Large intestine (tissue), 3 donors: ENCODE data around the gene ABR. TPM values are rescaled to one million over a fixed set of nuclear protein-coding genes. Genes with fewer than 3 reads are reported as not detected.
A peak's percentile ranks its signal among the peaks of the same experiment; 100 is the strongest.
"Not testable (repeated sequence)": the region's sequence is repeated elsewhere in the genome, so short reads cannot be mapped to it uniquely, and the experiment has no call there.

Experiments
- DNase-seq, 2 donors: peaks; one replicate each; pipeline versions ENCODE4 v3.0.0 to v3.0.0-alpha.2; 2013
- H3K27ac ChIP-seq: one replicate; pipeline ENCODE4 v1.5.1; 2013; ENCODE audit warnings: low read length
- H3K27me3 ChIP-seq: 2 replicates; pipeline ENCODE4 v1.6.1; 2013; ENCODE audit warnings: low read length; ENCODE audit not compliant: control insufficient read depth, insufficient read depth
- H3K36me3 ChIP-seq: 2 replicates; pipeline ENCODE4 v1.6.1; 2013; ENCODE audit warnings: low read length; ENCODE audit not compliant: control insufficient read depth, insufficient read depth
- H3K4me1 ChIP-seq: one replicate; pipeline ENCODE4 v1.6.1; 2013; ENCODE audit warnings: low read length; ENCODE audit not compliant: control insufficient read depth, insufficient read depth
- H3K4me3 ChIP-seq: one replicate; pipeline ENCODE4 v1.5.1; 2013; ENCODE audit warnings: low read length
- H3K9me3 ChIP-seq: one replicate; pipeline ENCODE4 v1.6.1; 2013; ENCODE audit warnings: mild to moderate bottlenecking, low read depth, low read length, moderate library complexity; ENCODE audit not compliant: control insufficient read depth
- WGBS: methylation state at CpG from one replicate; pipeline ENCODE4 v1.1.5; 2013; ENCODE audit warnings: low lambda C conversion rate; ENCODE audit not compliant: insufficient coverage; 5-methylcytosine and 5-hydroxymethylcytosine counted together
- polyA plus RNA-seq: library from polyadenylated mRNA; unstranded; fragments of 120-200 nt; gene quantifications from one replicate; pipeline ENCODE4 v1.2.1, GENCODE V29; 2013

The ABR gene
- polyA plus RNA-seq, 1 donor: 125 TPM

DNA sequence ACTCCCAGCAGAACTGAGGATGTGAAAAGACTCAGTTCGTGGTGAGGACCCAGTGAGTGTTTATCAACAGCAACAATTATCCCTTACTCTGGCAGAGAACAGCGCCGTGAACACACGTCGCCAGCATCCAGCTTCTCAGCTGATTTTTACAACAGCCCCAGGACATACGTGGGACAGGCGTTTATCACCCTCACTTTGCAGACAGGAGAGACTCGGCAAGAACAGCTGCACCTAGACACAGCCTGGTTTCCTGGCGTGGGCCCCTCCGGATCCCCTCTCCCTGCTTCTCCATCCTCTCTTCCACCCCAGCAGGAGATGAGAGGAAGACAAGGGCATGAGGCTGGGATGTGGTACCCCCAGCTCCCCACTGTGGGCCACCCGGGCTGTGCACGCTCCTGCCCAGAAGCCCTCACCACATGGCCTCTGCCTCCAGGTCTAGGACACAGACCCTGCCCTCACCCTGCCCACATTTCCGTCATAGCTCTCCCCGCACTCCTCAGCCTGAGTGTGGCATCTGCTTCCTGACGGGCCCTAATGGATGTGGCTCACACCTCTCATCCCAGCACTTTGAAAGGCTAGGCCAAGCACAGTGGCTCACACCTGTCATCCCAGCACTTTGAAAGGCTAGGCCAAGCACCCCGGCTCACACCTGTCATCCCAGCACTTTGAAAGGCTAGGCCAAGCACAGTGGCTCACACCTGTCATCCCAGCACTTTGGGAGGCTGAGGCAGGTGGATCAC lies 17.5 kb downstream of the ABR start:
- no peaks in the 10 kb centered on the region for H3K36me3 ChIP-seq
- peaks cover 3% of the 10 kb centered on the region for H3K27me3 ChIP-seq
- DNase-seq: no peak
- H3K4me1 ChIP-seq: no peaks in the 10 kb centered on the region
- H3K27ac ChIP-seq: no peak overlapping the region
- peaks cover 2% of the 10 kb centered on the region for H3K9me3 ChIP-seq
- no peak overlapping the region for H3K4me3 ChIP-seq
- no CpG with 5 or more reads among the region's 16 CpGs for WGBS

GRCh38 chr17:1160591-1161390 lies 19.0 kb downstream of the ABR start:
- DNase-seq: no peak
- peaks cover 2% of the 10 kb centered on the region for H3K9me3 ChIP-seq
- no peaks in the 10 kb centered on the region for H3K4me1 ChIP-seq
- peaks cover 3% of the 10 kb centered on the region for H3K27me3 ChIP-seq
- H3K4me3 ChIP-seq: no peak overlapping the region
- WGBS: no CpG with 5 or more reads among the region's 32 CpGs
- H3K27ac ChIP-seq: no peak overlapping the region
- no peaks in the 10 kb centered on the region for H3K36me3 ChIP-seq

DNA sequence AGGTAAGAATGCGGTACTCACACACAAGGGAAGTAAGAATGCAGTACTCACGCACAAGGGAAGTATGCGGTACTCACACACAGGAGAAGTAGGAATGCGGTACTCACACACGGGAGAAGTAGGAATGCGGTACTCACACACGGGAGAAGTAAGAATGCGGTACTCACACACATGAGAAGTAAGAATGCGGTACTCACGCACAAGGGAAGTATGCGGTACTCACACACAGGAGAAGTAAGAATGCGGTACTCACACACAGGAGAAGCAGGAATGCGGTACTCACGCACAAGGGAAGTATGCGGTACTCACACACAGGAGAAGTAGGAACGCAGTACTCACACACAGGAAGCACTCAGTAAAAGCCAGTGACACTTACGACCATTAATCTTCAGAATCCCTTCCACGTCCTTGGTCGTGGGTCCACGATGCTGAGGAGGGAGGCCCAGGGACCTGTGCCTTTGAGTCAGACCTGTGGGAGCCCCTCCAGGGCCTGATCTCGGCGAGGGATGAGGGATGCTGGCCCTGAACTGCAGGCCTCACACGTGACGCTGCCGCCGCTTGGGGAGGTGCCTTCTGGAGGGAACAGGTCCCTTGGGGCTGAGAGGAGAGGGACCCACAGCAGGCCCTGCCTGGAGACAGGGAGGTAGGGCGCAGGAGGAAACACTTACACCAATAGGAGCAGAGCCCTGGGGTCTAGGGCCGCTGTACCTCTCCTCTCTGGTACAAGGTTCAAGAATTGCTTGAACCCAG lies 20.2 kb downstream of the ABR start:
- no peaks in the 10 kb centered on the region for H3K4me1 ChIP-seq
- H3K9me3 ChIP-seq: peaks cover 2% of the 10 kb centered on the region
- H3K27ac ChIP-seq: no peak overlapping the region
- DNase-seq: no peak
- H3K36me3 ChIP-seq: no peaks in the 10 kb centered on the region
- no peaks in the 10 kb centered on the region for H3K27me3 ChIP-seq
- no peak overlapping the region for H3K4me3 ChIP-seq
- 86% methylated on average over 9 of the region's 28 CpGs for WGBS

- no peaks in the 10 kb centered on the region for H3K36me3 ChIP-seq
- H3K9me3 ChIP-seq: peaks cover 2% of the 10 kb centered on the region
- H3K4me1 ChIP-seq: no peaks in the 10 kb centered on the region
- H3K27me3 ChIP-seq: no peaks in the 10 kb centered on the region
- no peak overlapping the region for H3K27ac ChIP-seq
- no peak overlapping the region for H3K4me3 ChIP-seq
- WGBS: no CpG with 5 or more reads among the region's 8 CpGs
- no peak for DNase-seq
Measured at GRCh38 chr17:1158879-1159278, 20.9 kb downstream of the ABR start.

DNA sequence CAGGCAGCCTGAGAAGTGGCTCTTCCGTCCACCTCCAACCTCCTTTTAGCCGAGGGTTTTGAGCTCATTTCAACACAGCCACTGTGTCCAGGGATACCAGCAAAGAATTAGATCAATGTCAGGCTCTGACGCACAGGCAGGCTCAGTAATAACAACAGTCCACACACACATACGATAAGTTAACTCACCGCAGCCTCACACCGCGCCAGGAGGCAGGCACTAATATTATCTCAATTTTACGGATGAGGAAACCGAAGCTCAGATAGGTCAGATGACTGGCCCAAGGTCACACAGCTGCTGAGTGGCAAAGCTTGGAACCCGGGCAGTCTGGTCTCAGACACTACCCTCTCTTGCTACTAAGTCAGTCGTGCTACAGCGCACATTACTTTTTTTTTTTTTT lies 22.9 kb downstream of the ABR start:
- DNase-seq: no peak
- Histone ChIP-seq H3K27me3 (no peaks in the 10 kb centered on the region), H3K36me3 (no peaks in the 10 kb centered on the region), H3K4me3 (no peak overlapping the region), H3K4me1 (no peaks in the 10 kb centered on the region), H3K27ac (no peak overlapping the region), H3K9me3 (peaks cover 2% of the 10 kb centered on the region)
- no CpG with 5 or more reads among the region's 12 CpGs for WGBS

DNA sequence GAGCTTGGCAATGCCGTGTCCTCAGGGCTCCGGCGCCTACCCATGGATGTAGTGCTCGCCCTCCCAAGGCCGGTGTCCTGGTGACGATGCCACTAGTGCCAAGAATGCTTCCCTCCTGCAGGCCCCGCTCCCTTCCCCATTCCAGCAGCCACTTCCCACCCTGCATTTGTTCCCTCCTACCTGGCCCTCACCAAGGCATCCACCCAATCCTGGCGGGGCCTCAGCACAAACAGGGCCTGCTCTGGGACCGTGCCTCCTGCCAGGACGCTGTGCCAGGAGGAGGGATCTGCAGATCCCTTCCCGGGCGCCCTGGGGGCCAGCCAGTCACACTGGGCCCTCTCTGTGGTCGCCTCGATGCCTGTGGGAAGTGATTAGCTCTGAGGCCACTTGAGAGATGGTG lies 25.1 kb downstream of the ABR start:
- no CpG with 5 or more reads among the region's 14 CpGs for WGBS
- Histone ChIP-seq H3K4me3 (no peak overlapping the region), H3K27ac (no peak overlapping the region), H3K27me3 (peaks cover 2% of the 10 kb centered on the region), H3K36me3 (no peaks in the 10 kb centered on the region), H3K9me3 (peaks cover under 1% of the 10 kb centered on the region), H3K4me1 (no peaks in the 10 kb centered on the region)
- DNase-seq: no peak

- DNase-seq: peak; percentile 27 to 28
- Histone ChIP-seq H3K36me3 (no peaks in the 10 kb centered on the region), H3K4me3 (no peak overlapping the region), H3K27me3 (peaks cover 2% of the 10 kb centered on the region), H3K9me3 (no peaks in the 10 kb centered on the region), H3K27ac (no peak overlapping the region), H3K4me1 (no peaks in the 10 kb centered on the region)
- WGBS: no CpG with 5 or more reads among the region's 30 CpGs
Measured at GRCh38 chr17:1153795-1154546, 25.8 kb downstream of the ABR start.

DNA sequence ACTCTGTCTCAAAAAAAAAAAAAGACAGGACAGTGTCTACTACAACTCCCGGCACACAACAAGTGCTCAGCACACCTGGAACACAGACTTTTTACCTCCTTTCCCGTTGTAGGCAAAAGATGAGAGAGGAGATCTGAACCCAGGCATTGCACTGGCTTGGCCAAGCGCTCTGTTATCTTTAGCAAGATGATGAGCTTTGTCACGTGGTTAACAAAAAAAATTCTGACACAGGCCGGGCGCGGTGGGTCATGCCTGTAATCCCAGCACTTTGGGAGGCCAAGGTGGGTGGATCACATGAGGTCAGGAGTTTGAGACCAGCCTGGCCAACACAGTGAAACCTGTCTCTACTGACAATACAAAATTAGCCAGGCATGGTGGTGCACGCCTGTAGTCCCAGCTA lies 27.2 kb downstream of the ABR start:
- not testable (repeated sequence) for H3K9me3 ChIP-seq, H3K4me1 ChIP-seq, H3K36me3 ChIP-seq, H3K27me3 ChIP-seq, DNase-seq, H3K4me3 ChIP-seq, H3K27ac ChIP-seq
- WGBS: no CpG with 5 or more reads among the region's 8 CpGs

- Histone ChIP-seq H3K27ac (no peak overlapping the region), H3K4me1 (no peaks in the 10 kb centered on the region), H3K36me3 (no peaks in the 10 kb centered on the region), H3K27me3 (peaks cover 2% of the 10 kb centered on the region), H3K4me3 (no peak overlapping the region), H3K9me3 (no peaks in the 10 kb centered on the region)
- WGBS: no CpG with 5 or more reads among the region's 12 CpGs
- DNase-seq: no peak
Measured at GRCh38 chr17:1150863-1151600, 28.7 kb downstream of the ABR start.
